Measurements from ENCODE around the gene PARVB. TPM values are rescaled to one million over a fixed set of nuclear protein-coding genes. Genes with fewer than 3 reads are reported as not detected.

The PARVB gene
- total and polyA plus RNA-seq, 2 donors (not counting 3 experiments of a cell fraction or from before 2014, with no cell fraction given), result 155 to 162 TPM

- no peaks in the 10 kb centered on the region for H3K9me3 ChIP-seq (replicated peaks; ENCODE audit: control insufficient read depth, insufficient read depth, low read length)
- no peak overlapping the region for H2AFZ ChIP-seq (ENCODE audit: low read depth, low read length)
- no peak for FAIRE-seq
- no peaks in the 10 kb centered on the region for H4K20me1 ChIP-seq (replicated peaks; ENCODE audit: control insufficient read depth, extremely low read depth, insufficient read depth, low read length)
- H3K4me2 ChIP-seq (ENCODE audit: insufficient read depth, low read length), result no peak overlapping the region
- CTCF ChIA-PET, result interaction anchor here (0.6 to 9.5 kb wide), 49 partner anchors 9 to 541 kb away, joined by 3 to 640 read pairs (median 5); partner anchors contain the start of genes PARVB, PNPLA3 and SAMM50
- peaks cover 60% of the 10 kb centered on the region for H3K79me2 ChIP-seq (ENCODE audit: control insufficient read depth, insufficient read depth, low read length)
- no peak overlapping the region for H3K9ac ChIP-seq (replicated peaks; ENCODE audit: extremely low read depth, insufficient read depth, low read length)
- no TSS peak for BruUV-seq (replicated peaks)
- peaks cover 3% of the 10 kb centered on the region for H3K4me1 ChIP-seq (ENCODE audit: control insufficient read depth, extremely low read depth, insufficient read depth, low read length)
- H3K27me3 ChIP-seq (ENCODE audit: control insufficient read depth in 2 of 2, insufficient read depth in 2 of 2, low read length in 2 of 2), result no peaks in the 10 kb centered on the region
- H3K36me3 ChIP-seq (ENCODE audit: control insufficient read depth in 2 of 2, extremely low read depth in 1 of 2, insufficient read depth in 2 of 2, low read length in 2 of 2), result peaks cover 0 to 5% of the 10 kb centered on the region in 2 experiments
- TF ChIP-seq, protein P1, sequence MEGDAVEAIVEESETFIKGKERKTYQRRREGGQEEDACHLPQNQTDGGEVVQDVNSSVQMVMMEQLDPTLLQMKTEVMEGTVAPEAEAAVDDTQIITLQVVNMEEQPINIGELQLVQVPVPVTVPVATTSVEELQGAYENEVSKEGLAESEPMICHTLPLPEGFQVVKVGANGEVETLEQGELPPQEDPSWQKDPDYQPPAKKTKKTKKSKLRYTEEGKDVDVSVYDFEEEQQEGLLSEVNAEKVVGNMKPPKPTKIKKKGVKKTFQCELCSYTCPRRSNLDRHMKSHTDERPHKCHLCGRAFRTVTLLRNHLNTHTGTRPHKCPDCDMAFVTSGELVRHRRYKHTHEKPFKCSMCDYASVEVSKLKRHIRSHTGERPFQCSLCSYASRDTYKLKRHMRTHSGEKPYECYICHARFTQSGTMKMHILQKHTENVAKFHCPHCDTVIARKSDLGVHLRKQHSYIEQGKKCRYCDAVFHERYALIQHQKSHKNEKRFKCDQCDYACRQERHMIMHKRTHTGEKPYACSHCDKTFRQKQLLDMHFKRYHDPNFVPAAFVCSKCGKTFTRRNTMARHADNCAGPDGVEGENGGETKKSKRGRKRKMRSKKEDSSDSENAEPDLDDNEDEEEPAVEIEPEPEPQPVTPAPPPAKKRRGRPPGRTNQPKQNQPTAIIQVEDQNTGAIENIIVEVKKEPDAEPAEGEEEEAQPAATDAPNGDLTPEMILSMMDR (IDR thresholded peaks at IDR 0.05; ENCODE audit: extremely low read depth in 1 of 2, insufficient read depth in 1 of 2, low read depth in 1 of 2, low read length in 2 of 2), result no peak
- TF ChIP-seq MYC (IDR thresholded peaks at IDR 0.05; ENCODE audit: low read depth, low read length) (no peak), FOS (IDR thresholded peaks at IDR 0.05; ENCODE audit: borderline replicate concordance, insufficient read depth, low read length) (no peak), GATA2 (IDR thresholded peaks at IDR 0.05; ENCODE audit: insufficient read depth, insufficient read length, low read depth, low read length) (no peak), POLR2A (IDR thresholded peaks at IDR 0.05; ENCODE audit: low read depth, low read length) (no peak), POLR2AphosphoS5 (IDR thresholded peaks at IDR 0.05; ENCODE audit: insufficient read depth, low read depth, low read length) (no peak), JUN (IDR thresholded peaks at IDR 0.05; ENCODE audit: borderline replicate concordance, insufficient read depth, insufficient read length, low read depth) (no peak), EZH2 (IDR thresholded peaks at IDR 0.05; ENCODE audit: borderline replicate concordance, low read depth, low read length, severe bottlenecking) (no peak)
- TF ChIP-seq, protein P2, sequence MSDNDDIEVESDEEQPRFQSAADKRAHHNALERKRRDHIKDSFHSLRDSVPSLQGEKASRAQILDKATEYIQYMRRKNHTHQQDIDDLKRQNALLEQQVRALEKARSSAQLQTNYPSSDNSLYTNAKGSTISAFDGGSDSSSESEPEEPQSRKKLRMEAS (IDR thresholded peaks at IDR 0.05; ENCODE audit: insufficient read depth, insufficient read length), result no peak
- no peak overlapping the region for H3K27ac ChIP-seq (ENCODE audit: insufficient read depth, low read depth, low read length)
- dilution Hi-C loops (cut with MboI; ENCODE audit: extremely low pct_ligation_motif_present, low sequenced_read_pairs), result no loop called here
- DNase-seq (ENCODE audit: low read depth, low spot score), result no peak
- intact Hi-C loops (cut with micrococcal nuclease), result no loop called here
- POLR2A ChIA-PET, result interaction anchor here (1.5 kb wide), 1 partner anchor 93 kb away, joined by 6 read pairs; no protein-coding TSS in a partner anchor
- H3K4me3 ChIP-seq (replicated peaks in 1 of 3; ENCODE audit: insufficient read depth in 1 of 3, low read depth in 1 of 3, low read length in 3 of 3), result no peak overlapping the region
- H3K9me1 ChIP-seq (replicated peaks; ENCODE audit: control insufficient read depth, extremely low read depth, insufficient read depth, low read length), result no peaks in the 10 kb centered on the region
These were observed 62.4 kb downstream of the PARVB start for GRCh38 chr22:44086271-44087088.

All from endothelial cell of umbilical vein (primary cell).